ENCODE results near the gene GMPR. TPM values are rescaled to one million over a fixed set of nuclear protein-coding genes. Genes with fewer than 3 reads are reported as not detected.
A peak's percentile ranks its signal among the peaks of the same experiment; 100 is the strongest.

Gene GMPR
- total RNA-seq, 2 experiments from 2014 or later, result not detected

- TF ChIP-seq CTCF (conservative IDR thresholded peaks at IDR 0.05; ENCODE audit: low read length), result no peak
- no peak for TF ChIP-seq EZH2phosphoT487 (IDR thresholded peaks at IDR 0.05; ENCODE audit: borderline replicate concordance, low read depth, low read length)
- no peak overlapping the region for H3K27ac ChIP-seq (ENCODE audit: low read depth, low read length, poor library complexity, severe bottlenecking)
- H3K4me3 ChIP-seq (ENCODE audit: low read depth, low read length, poor library complexity, severe bottlenecking), result no peak overlapping the region
- no peaks in the 10 kb centered on the region for H3K9me2 ChIP-seq (ENCODE audit: insufficient read depth, low read length)
- peaks cover 26% of the 10 kb centered on the region for H3K4me1 ChIP-seq (ENCODE audit: insufficient read depth, low read length, poor library complexity, severe bottlenecking)
- BruUV-seq (replicated peaks), result no TSS peak
- no peak for DNase-seq (ENCODE audit: low spot score)
- H3K9me3 ChIP-seq (ENCODE audit: low read length), result no peaks in the 10 kb centered on the region; the same call in 1 of the 2 replicates
- ChIA-PET CTCF (ENCODE audit: unreplicated experiment) (no interaction called here), POLR2A (interaction anchor here (0.8 to 1.2 kb wide), 3 partner anchors 13 to 563 kb away, joined by 3 to 4 read pairs (median 3); no protein-coding TSS in a partner anchor)
- no peak overlapping the region for H3K4me2 ChIP-seq (ENCODE audit: low read length)
- no peak overlapping the region for H2AFZ ChIP-seq (ENCODE audit: low read length)
- no peaks in the 10 kb centered on the region for H3K79me2 ChIP-seq (ENCODE audit: insufficient read depth, low read depth, low read length)
- H4K20me1 ChIP-seq (ENCODE audit: insufficient read depth, low read length), result no peaks in the 10 kb centered on the region
- intact Hi-C loops (cut with micrococcal nuclease; ENCODE audit: unreplicated experiment), result no loop called here
- H3K36me3 ChIP-seq (ENCODE audit: insufficient read depth, low read length), result no peaks in the 10 kb centered on the region
Observed at GRCh38 chr6:16201706-16202105, 36.7 kb upstream of the GMPR start.

- no TSS peak for BruUV-seq (replicated peaks)
- ChIA-PET CTCF (ENCODE audit: unreplicated experiment) (interaction anchor here (1.1 to 2.0 kb wide), 4 partner anchors 18 to 513 kb away, joined by 3 to 15 read pairs (median 5); no protein-coding TSS in a partner anchor), POLR2A (interaction anchor here (0.7 to 1.8 kb wide), 6 partner anchors 67 to 959 kb away, joined by 3 to 11 read pairs (median 4); partner anchors contain the start of gene JARID2)
- DNase-seq (ENCODE audit: low spot score), result no peak
- Histone ChIP-seq H3K27ac (ENCODE audit: low read depth, low read length, poor library complexity, severe bottlenecking) (peak overlapping the region; percentile 87), H3K4me3 (ENCODE audit: low read depth, low read length, poor library complexity, severe bottlenecking) (peak overlapping the region; percentile 27), H3K9me3 (ENCODE audit: low read length) (no peaks in the 10 kb centered on the region; the same call in 1 of the 2 replicates), H3K79me2 (ENCODE audit: insufficient read depth, low read depth, low read length) (no peaks in the 10 kb centered on the region), H3K36me3 (ENCODE audit: insufficient read depth, low read length) (no peaks in the 10 kb centered on the region), H2AFZ (ENCODE audit: low read length) (peak overlapping the region; percentile 88), H3K4me2 (ENCODE audit: low read length) (peak overlapping the region; percentile 64), H3K4me1 (ENCODE audit: insufficient read depth, low read length, poor library complexity, severe bottlenecking) (peaks cover 28% of the 10 kb centered on the region), H3K9me2 (ENCODE audit: insufficient read depth, low read length) (no peaks in the 10 kb centered on the region), H4K20me1 (ENCODE audit: insufficient read depth, low read length) (no peaks in the 10 kb centered on the region)
- intact Hi-C loops (cut with micrococcal nuclease; ENCODE audit: unreplicated experiment), result loop anchor here (5.0 kb wide), 1 partner anchor 308 kb away; no protein-coding TSS in a partner anchor
- TF ChIP-seq CTCF (conservative IDR thresholded peaks at IDR 0.05; ENCODE audit: low read length) (no peak), EZH2phosphoT487 (IDR thresholded peaks at IDR 0.05; ENCODE audit: borderline replicate concordance, low read depth, low read length) (no peak)
Observed at GRCh38 chr6:16204653-16205376, 33.6 kb upstream of the GMPR start.

Data from OCI-LY7 (cell line).